Endothelial cell of hepatic sinusoid (primary cell): Measurements from ENCODE around the gene B4GALT5.

Experiments used
- in situ Hi-C: cut with HindIII; loops from 2 replicates; pipeline ENCODE4 v1.10.0; 2017; ENCODE audit warnings: low sequenced_read_pairs

The B4GALT5 gene

DNA sequence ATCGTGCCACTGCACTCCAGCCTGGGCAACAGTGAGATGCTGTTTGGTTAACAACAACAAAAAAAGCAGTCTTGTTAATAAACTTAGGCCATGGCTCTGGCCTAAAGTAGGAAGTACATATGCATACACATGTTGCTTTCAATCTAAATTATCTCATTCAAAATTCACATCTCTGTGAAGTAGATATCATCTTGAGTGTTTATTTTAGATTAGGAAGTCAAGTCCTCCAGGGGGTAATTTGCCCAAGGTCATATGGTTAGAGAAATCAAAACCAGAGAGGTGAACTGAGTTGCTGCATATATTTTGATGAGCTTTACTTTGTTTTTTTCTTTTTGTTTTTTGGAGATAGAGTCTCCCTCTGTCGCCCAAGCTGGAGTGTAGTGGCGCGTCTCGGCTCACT, 52.8 kb downstream of the B4GALT5 start:
- in situ Hi-C loops: loop anchor here (5.0 kb wide), 1 partner anchor 39 kb away; no protein-coding TSS in a partner anchor

GRCh38 chr20:49659056-49659455, 54.6 kb downstream of the B4GALT5 start:
- in situ Hi-C loops: no loop called here

DNA sequence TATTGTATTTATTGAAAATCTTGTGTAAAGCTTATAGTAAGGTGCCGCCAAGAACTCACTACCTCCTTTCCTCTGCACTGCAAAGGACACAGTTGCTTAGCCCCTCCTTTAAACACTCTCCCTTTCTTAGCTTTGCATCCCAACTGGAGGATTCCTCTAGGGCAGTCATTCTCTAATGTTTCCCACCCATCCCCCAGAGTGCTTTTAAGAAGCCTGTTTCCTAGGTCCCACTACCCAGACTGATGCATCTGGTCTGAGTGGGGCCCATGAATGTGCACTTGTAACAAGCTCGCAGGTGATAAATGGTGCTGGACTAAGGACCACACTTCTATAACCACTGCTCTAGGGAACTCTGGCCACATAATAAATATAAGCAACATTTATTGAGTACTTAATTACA, 55.2 kb downstream of the B4GALT5 start:
- in situ Hi-C loops: no loop called here

DNA sequence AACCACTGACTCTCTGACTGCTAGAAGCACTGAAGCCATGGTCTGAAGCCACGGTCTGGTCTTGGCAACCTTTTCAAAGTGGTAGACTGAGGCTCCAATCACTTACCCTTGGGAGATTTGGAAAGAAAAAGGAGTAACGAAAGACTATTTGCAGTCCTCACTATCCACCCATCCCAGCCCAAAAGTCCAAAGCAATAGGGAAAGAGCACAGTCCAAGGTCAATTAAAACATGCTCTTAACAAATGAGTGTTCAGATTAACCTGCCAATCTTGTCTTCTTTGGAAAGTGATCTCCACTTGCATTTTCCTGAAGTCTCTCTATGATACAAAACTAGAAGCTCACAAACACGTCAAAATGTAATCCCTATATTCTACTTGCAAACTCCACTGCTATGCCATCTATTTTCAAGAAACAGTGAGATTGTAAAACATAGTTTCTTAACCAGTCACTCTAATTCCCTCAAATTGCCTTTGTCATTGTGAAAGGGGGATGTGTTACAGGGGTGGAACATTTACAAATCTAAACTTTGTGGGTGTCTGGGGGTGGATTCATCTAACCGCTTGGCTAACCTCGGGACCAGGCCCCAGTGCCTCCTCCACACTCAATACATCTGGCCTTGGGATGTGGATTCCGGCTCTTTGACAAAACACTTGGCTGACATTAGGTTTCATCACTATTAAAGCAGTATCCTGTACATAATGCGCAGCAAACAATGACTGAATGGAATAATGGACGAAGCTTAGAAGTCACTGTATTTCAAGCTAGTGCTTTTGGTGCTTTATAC, 56.4 kb downstream of the B4GALT5 start:
- in situ Hi-C loops: no loop called here

- in situ Hi-C loops: no loop called here
Measured at GRCh38 chr20:49656304-49656703, 57.4 kb downstream of the B4GALT5 start.

GRCh38 chr20:49653925-49654434, 59.7 kb downstream of the B4GALT5 start:
- in situ Hi-C loops: loop anchor here (5.0 kb wide), 1 partner anchor 178 kb away; no protein-coding TSS in a partner anchor

- in situ Hi-C loops: loop anchor here (5.0 kb wide), 1 partner anchor 183 kb away; no protein-coding TSS in a partner anchor
Measured at GRCh38 chr20:49649672-49650071, 64.0 kb downstream of the B4GALT5 start.

GRCh38 chr20:49647550-49647949, 66.1 kb downstream of the B4GALT5 start:
- in situ Hi-C loops: no loop called here

DNA sequence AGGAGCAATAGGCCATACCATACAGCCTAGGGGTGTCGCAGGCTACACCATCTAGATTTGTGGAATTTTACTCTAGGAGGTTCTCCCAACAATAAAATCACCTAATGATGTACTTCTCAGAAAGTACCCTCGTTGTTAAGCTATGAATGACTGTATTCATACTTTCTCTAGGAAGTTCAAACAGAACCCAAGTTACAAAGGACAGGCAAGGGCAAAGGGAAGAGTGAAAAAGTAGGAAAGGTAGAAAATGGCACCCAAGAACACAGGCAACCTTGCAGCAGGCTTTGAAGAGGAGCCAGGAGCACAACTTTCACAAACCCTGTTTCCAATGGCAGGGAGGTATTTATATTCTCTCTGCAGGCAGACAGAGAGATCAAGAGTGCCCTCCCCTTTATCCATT, 67.2 kb downstream of the B4GALT5 start:
- in situ Hi-C loops: no loop called here

DNA sequence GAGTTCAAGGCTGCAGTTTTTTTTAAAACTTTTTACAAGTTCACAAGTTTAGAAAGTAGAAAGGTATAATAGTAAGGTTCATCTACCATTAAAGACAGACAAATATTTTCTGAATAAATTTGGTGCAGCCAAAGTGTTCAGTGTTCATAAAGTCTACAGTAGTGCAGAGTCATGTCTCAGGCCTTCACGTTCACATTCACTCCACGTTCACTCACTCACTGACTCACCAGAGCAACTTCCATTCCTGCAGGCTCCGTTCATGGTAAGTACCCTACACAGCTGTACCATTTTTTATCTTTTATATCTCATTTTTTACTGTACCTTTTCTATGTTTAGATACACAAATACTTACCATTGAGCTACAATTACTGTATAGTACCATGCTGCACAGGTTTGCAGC, 67.6 kb downstream of the B4GALT5 start:
- in situ Hi-C loops: no loop called here

- in situ Hi-C loops: loop anchor here (5.0 kb wide), 1 partner anchor 68 kb away; no protein-coding TSS in a partner anchor
Measured at GRCh38 chr20:49644980-49645565, 68.6 kb downstream of the B4GALT5 start.

GRCh38 chr20:49642816-49643215, 70.9 kb downstream of the B4GALT5 start:
- in situ Hi-C loops: loop anchor here (5.0 kb wide), 1 partner anchor 66 kb away; no protein-coding TSS in a partner anchor

GRCh38 chr20:49641683-49642656, 71.7 kb downstream of the B4GALT5 start:
- in situ Hi-C loops: loop anchor here (5.0 kb wide), 1 partner anchor 65 kb away; no protein-coding TSS in a partner anchor

DNA sequence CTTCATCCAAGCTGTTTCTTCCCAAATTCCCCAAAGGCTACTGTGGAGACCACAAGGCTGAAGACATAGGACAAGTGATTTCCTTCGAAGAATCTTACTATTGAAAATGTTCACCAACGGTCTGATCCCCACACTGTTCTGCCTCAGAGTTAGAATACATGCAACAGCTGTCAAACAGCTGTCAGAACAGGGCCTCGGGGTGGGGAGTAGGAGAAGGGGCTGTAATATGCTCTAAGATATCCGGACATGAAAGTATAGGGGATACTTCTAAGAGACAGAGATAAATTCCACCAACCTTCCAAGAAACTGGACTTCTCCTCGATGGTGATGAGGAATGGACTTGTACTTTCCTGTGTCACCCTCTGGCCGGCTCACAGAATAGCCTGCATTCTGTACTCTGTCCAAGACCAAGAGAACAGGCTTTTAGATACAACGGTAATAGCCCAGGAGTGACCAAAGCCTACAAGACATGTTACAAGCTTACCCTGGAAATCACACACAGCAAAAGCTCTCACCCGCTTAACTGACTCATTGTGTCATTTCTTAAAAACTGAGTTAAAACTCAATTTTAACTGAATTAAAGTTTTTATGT, 76.5 kb downstream of the B4GALT5 start:
- in situ Hi-C loops: no loop called here

DNA sequence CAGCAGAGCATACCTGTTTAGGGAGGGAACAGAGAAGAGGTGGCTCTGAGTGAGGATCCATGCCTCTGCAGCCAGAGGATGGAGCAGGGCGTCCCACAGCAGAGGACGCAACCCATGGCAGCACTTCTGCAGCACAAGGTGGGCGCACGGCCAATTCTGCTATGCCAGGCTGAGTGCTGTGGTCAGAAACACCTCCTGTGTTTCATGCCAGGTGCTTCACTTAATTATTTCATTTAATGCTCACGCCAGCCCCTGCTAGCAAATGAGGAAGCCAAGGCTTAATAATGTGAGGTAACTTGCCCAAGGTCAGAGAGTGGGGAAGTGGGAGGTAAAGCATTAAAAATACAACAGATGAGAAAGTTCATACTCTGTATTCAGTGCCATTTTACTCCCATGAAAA, 77.2 kb downstream of the B4GALT5 start:
- in situ Hi-C loops: no loop called here

GRCh38 chr20:49635866-49636265, 77.8 kb downstream of the B4GALT5 start:
- in situ Hi-C loops: no loop called here

DNA sequence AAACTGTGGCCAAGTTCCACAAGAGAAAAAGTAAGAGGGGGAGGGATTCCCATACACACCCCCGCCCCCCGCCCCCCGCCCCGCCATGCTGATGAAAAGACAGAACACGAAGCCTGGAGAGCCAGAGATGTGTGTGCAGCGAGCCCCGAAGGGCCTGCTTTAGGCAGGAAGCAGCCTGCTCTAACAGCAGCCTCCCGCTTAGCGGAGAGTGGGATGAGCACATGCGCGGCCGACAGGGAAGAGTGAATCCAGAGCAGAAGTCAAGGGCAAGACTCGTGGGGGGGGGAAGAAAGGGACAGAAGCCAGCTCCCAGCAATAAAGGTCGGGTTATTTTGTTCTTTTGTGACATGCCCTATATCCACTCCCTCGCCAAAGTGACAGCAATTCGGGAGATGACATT, 78.5 kb downstream of the B4GALT5 start:
- in situ Hi-C loops: no loop called here

DNA sequence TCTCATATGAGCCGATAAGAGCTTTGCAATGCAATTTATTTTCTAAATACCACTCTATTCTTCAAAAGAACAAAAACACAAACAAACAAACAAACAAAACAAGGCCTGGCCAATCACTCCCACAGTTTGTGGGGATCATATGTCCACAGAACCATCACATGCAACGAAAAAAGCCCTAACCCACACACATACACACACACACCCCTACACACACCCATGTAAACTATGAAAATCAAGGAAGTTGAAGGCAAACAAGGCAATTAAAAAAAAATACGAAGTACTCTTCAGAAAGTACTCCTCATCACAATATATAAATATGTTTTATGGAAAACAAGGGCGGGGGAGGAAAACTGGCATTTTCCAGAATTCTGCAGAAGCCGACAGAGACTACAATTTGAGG, 79.6 kb downstream of the B4GALT5 start:
- in situ Hi-C loops: no loop called here

GRCh38 chr20:49633643-49634042, 80.0 kb downstream of the B4GALT5 start:
- in situ Hi-C loops: no loop called here

DNA sequence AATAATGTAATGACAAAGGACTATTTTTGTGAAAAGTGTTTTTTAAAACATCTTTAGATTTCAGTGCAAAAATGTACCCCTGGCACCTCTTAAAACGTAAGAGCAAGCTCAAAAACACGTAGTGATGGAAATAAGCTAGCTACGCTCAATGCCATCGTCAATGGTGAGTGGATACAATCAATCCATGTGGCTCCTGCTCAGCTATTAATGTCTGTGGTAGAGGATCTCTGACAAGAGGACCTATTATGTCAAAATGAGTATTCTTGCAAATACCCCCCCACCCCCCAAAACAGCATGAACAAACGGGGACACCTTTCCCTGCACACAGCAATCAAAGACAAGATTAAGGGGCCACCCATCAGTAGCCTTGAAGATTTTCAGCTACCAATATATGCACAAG, 80.7 kb downstream of the B4GALT5 start:
- in situ Hi-C loops: no loop called here
